WERI-Rb-1 (cell line): ENCODE data around the gene ADAM12.

Experiments
- DNase-seq: peaks from one replicate; pipeline ENCODE4 v3.0.0-alpha.2; 2020
- H3K27ac ChIP-seq: fragments of 250-450 bp; sonication (Bioruptor Pico); 2 replicates; pipeline ENCODE4 v1.5.1; 2020; ENCODE audit warnings: mild to moderate bottlenecking, moderate library complexity
- H3K27me3 ChIP-seq: fragments of 250-450 bp; sonication (Bioruptor Pico); 2 replicates; pipeline ENCODE4 v1.5.1; 2021; ENCODE audit warnings: mild to moderate bottlenecking, low read depth, moderate library complexity; ENCODE audit not compliant: insufficient read depth, severe bottlenecking
- H3K36me3 ChIP-seq: fragments of 250-450 bp; sonication (Bioruptor Pico); 2 replicates; pipeline ENCODE4 v1.5.1; 2020; ENCODE audit warnings: mild to moderate bottlenecking, moderate library complexity
- H3K4me3 ChIP-seq: 2 replicates; pipeline ENCODE4 v1.5.1; 2011; ENCODE audit warnings: low read depth, mild to moderate bottlenecking, control low read depth, low read length
- H3K9me3 ChIP-seq: fragments of 250-450 bp; sonication (Bioruptor Pico); 2 replicates; pipeline ENCODE4 v1.5.1; 2021; ENCODE audit warnings: mild to moderate bottlenecking, moderate library complexity; ENCODE audit not compliant: severe bottlenecking
- CTCF ChIP-seq: IDR thresholded peaks from 2 replicates; pipeline ENCODE4 v1.5.1; 2011; ENCODE audit warnings: low read depth, mild to moderate bottlenecking, control low read depth, inconsistent platforms, low read length

ADAM12 gene

GRCh38 chr10:126387931-126388911, at the start of gene ADAM12:
ADAM12 (minus strand) TSS chr10:126388477; CDS start chr10:126388145, 332 bp downstream.
- H3K4me3 ChIP-seq, result peak within 1 kb of the TSS; percentile 47
- no peak within 1 kb of the TSS for H3K27ac ChIP-seq
- no peak for TF ChIP-seq CTCF
- H3K36me3 ChIP-seq, result no peaks in the 10 kb centered on the region
- H3K9me3 ChIP-seq, result peaks cover 6% of the 10 kb centered on the region
- H3K27me3 ChIP-seq, result peaks cover 4% of the 10 kb centered on the region
- DNase-seq, result no peak

- Histone ChIP-seq H3K27ac (no peak overlapping the region), H3K9me3 (no peaks in the 10 kb centered on the region), H3K4me3 (no peak overlapping the region), H3K36me3 (no peaks in the 10 kb centered on the region), H3K27me3 (no peaks in the 10 kb centered on the region)
- TF ChIP-seq CTCF, result no peak
- DNase-seq, result no peak
Measured at GRCh38 chr10:126437635-126438406, 49.5 kb upstream of the ADAM12 start.

- DNase-seq, result no peak
- TF ChIP-seq CTCF, result no peak
- Histone ChIP-seq H3K9me3 (no peaks in the 10 kb centered on the region), H3K4me3 (no peak overlapping the region), H3K36me3 (no peaks in the 10 kb centered on the region), H3K27ac (no peak overlapping the region), H3K27me3 (no peaks in the 10 kb centered on the region)
Measured at GRCh38 chr10:126434235-126434634, 46.0 kb upstream of the ADAM12 start.

GRCh38 chr10:126433351-126433750, 45.1 kb upstream of the ADAM12 start:
- Histone ChIP-seq H3K4me3 (no peak overlapping the region), H3K27me3 (no peaks in the 10 kb centered on the region), H3K27ac (no peak overlapping the region), H3K36me3 (no peaks in the 10 kb centered on the region), H3K9me3 (no peaks in the 10 kb centered on the region)
- no peak for DNase-seq
- no peak for TF ChIP-seq CTCF

- DNase-seq, result no peak
- Histone ChIP-seq H3K27me3 (no peaks in the 10 kb centered on the region), H3K4me3 (no peak overlapping the region), H3K9me3 (no peaks in the 10 kb centered on the region), H3K36me3 (no peaks in the 10 kb centered on the region), H3K27ac (no peak overlapping the region)
- TF ChIP-seq CTCF, result no peak
Measured at GRCh38 chr10:126432507-126432906, 44.2 kb upstream of the ADAM12 start.
